SK-N-SH treated with all-trans-retinoic acid at 6 μM for 48 hours (cell line): ENCODE data around the gene GP2.

Source experiments
- ATAC-seq: fragments of 200-7000 bp; cut with Tn5 transposase; 3 replicates; pipeline ENCODE4 v1.9.1; 2020; ENCODE audit warnings: mild to moderate bottlenecking, moderate library complexity
- ARNTL ChIP-seq: fragments of 450-650 bp; formaldehyde crosslinking; IDR thresholded peaks from 2 replicates; pipeline ENCODE4 v1.5.0; 2020; ENCODE audit warnings: low read depth, mild to moderate bottlenecking, moderate library complexity, borderline replicate concordance
- BACH2 ChIP-seq: fragments of 250-450 bp; sonication (Bioruptor Pico); IDR thresholded peaks from 2 replicates; pipeline ENCODE4 v1.9.0; 2021; ENCODE audit warnings: mild to moderate bottlenecking, borderline replicate concordance
- CSDC2 ChIP-seq: fragments of 250-450 bp; sonication (Bioruptor Pico); IDR thresholded peaks from 2 replicates; pipeline ENCODE4 v1.5.0; 2020; ENCODE audit warnings: mild to moderate bottlenecking, moderate library complexity
- CSRNP3 ChIP-seq: fragments of 250-450 bp; sonication (Bioruptor Pico); IDR thresholded peaks from 2 replicates; pipeline ENCODE4 v1.5.1; 2021; ENCODE audit warnings: mild to moderate bottlenecking, moderate library complexity
- GLIS3 ChIP-seq: fragments of 250-450 bp; sonication (Bioruptor Pico); IDR thresholded peaks from 2 replicates; pipeline ENCODE4 v1.5.0; 2020; ENCODE audit warnings: mild to moderate bottlenecking, moderate library complexity
- ISL1 ChIP-seq: fragments of 250-450 bp; sonication (Bioruptor Pico); IDR thresholded peaks from 2 replicates; pipeline ENCODE4 v2.1.2; 2022; ENCODE audit warnings: mild to moderate bottlenecking, moderate library complexity
- OSR1 ChIP-seq: fragments of 250-450 bp; sonication (Bioruptor Pico); IDR thresholded peaks from 2 replicates; pipeline ENCODE4 v1.8.0; 2022; ENCODE audit warnings: moderate library complexity, mild to moderate bottlenecking, inconsistent platforms
- PATZ1 ChIP-seq: fragments of 250-450 bp; sonication (Bioruptor Pico); IDR thresholded peaks from 2 replicates; pipeline ENCODE4 v1.8.0; 2020; ENCODE audit warnings: mild to moderate bottlenecking, moderate library complexity, borderline replicate concordance
- POU6F1 ChIP-seq: fragments of 250-450 bp; sonication (Bioruptor Pico); IDR thresholded peaks from 2 replicates; pipeline ENCODE4 v1.8.0; 2021; ENCODE audit warnings: low read depth, mild to moderate bottlenecking, moderate library complexity, borderline replicate concordance
- PPARA ChIP-seq: fragments of 250-450 bp; sonication (Bioruptor Pico); IDR thresholded peaks from 2 replicates; pipeline ENCODE4 v1.5.0; 2020; ENCODE audit warnings: mild to moderate bottlenecking, borderline replicate concordance
- RARB ChIP-seq: fragments of 250-450 bp; sonication (Bioruptor Pico); IDR thresholded peaks from 2 replicates; pipeline ENCODE4 v1.8.0; 2021; ENCODE audit warnings: mild to moderate bottlenecking, moderate library complexity
- SNAI2 ChIP-seq: fragments of 250-450 bp; sonication (Bioruptor Pico); IDR thresholded peaks from 2 replicates; pipeline ENCODE4 v1.5.0; 2020; ENCODE audit warnings: mild to moderate bottlenecking, moderate library complexity
- TCF4 ChIP-seq: fragments of 250-450 bp; sonication (Bioruptor Pico); IDR thresholded peaks from 2 replicates; pipeline ENCODE4 v1.8.0; 2021; ENCODE audit warnings: mild to moderate bottlenecking, moderate library complexity, borderline replicate concordance
- TOX ChIP-seq: fragments of 250-450 bp; sonication (Bioruptor Pico); IDR thresholded peaks from 2 replicates; pipeline ENCODE4 v1.8.0; 2021; ENCODE audit warnings: mild to moderate bottlenecking, moderate library complexity, borderline replicate concordance
- TSHZ2 ChIP-seq: fragments of 250-450 bp; sonication (Bioruptor Pico); IDR thresholded peaks from 2 replicates; pipeline ENCODE4 v1.5.0; 2020; ENCODE audit warnings: mild to moderate bottlenecking, moderate library complexity
- ZFP3 ChIP-seq: fragments of 250-450 bp; sonication (Bioruptor Pico); IDR thresholded peaks from 2 replicates; pipeline ENCODE4 v1.5.0; 2020; ENCODE audit warnings: mild to moderate bottlenecking, moderate library complexity
- ZNF565 ChIP-seq: fragments of 450-650 bp; formaldehyde crosslinking; conservative IDR thresholded peaks from 2 replicates; pipeline ENCODE4 v1.5.0; 2020; ENCODE audit warnings: low read depth, mild to moderate bottlenecking, moderate library complexity
- ZNF70 ChIP-seq: fragments of 450-650 bp; formaldehyde crosslinking; IDR thresholded peaks from 2 replicates; pipeline ENCODE4 v1.5.0; 2020; ENCODE audit warnings: mild to moderate bottlenecking, moderate library complexity
- TF ChIP-seq, protein P1 (sequence below): fragments of 250-450 bp; sonication (Bioruptor Pico); IDR thresholded peaks from 2 replicates; pipeline ENCODE4 v1.5.1; 2020; ENCODE audit warnings: low read depth, mild to moderate bottlenecking, moderate library complexity

Gene GP2

GRCh38 chr16:20320592-20320991, 6.7 kb downstream of the GP2 start:
- no peak for ATAC-seq
- no peak for TF ChIP-seq TSHZ2
- TF ChIP-seq TOX (CRISPR knock-in tag) = no peak
- TF ChIP-seq PATZ1 = no peak
- TF ChIP-seq ZNF565 (CRISPR knock-in tag) = no peak
- TF ChIP-seq GLIS3 = no peak
- no peak for TF ChIP-seq CSDC2 (CRISPR knock-in tag)
- TF ChIP-seq ZNF70 = no peak
- no peak for TF ChIP-seq BACH2 (CRISPR knock-in tag)
- TF ChIP-seq ZFP3 (CRISPR knock-in tag) = no peak
- TF ChIP-seq ARNTL (CRISPR knock-in tag) = no peak
- TF ChIP-seq CSRNP3 = no peak
- TF ChIP-seq, protein P1, sequence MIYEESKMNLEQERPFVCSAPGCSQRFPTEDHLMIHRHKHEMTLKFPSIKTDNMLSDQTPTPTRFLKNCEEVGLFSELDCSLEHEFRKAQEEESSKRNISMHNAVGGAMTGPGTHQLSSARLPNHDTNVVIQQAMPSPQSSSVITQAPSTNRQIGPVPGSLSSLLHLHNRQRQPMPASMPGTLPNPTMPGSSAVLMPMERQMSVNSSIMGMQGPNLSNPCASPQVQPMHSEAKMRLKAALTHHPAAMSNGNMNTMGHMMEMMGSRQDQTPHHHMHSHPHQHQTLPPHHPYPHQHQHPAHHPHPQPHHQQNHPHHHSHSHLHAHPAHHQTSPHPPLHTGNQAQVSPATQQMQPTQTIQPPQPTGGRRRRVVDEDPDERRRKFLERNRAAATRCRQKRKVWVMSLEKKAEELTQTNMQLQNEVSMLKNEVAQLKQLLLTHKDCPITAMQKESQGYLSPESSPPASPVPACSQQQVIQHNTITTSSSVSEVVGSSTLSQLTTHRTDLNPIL (CRISPR knock-in tag) = no peak
- no peak for TF ChIP-seq POU6F1 (CRISPR knock-in tag)
- no peak for TF ChIP-seq ISL1 (CRISPR knock-in tag)
- TF ChIP-seq SNAI2 (CRISPR knock-in tag) = no peak
- no peak for TF ChIP-seq OSR1 (CRISPR knock-in tag)
- TF ChIP-seq PPARA (CRISPR knock-in tag) = no peak

DNA sequence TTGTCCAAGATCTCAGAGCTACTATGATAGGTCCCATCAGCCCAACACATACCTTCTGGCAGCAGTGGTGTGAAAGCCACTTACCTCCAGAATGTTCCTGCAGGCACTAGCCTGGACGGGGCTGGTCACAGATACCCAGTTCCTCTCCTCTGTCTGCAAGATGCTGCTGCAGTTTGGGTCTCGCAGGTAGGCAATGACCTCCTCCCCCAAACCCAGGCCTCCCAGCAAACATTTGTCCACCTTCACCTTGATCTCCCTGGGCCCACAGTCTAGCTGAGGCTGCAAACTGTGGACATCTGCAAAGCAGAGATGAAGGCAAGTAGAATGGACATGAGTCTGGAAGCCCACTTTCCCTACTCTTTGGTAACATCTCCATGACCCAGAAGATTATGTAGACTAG, 7.1 kb downstream of the GP2 start:
- no peak for TF ChIP-seq TOX (CRISPR knock-in tag)
- TF ChIP-seq TCF4 (CRISPR knock-in tag) = no peak
- TF ChIP-seq CSDC2 (CRISPR knock-in tag) = no peak
- TF ChIP-seq CSRNP3 = no peak
- TF ChIP-seq RARB (CRISPR knock-in tag) = no peak
- no peak for TF ChIP-seq SNAI2 (CRISPR knock-in tag)
- no peak for TF ChIP-seq ZNF565 (CRISPR knock-in tag)
- TF ChIP-seq PATZ1 = no peak
- TF ChIP-seq PPARA (CRISPR knock-in tag) = no peak
- TF ChIP-seq ARNTL (CRISPR knock-in tag) = no peak
- TF ChIP-seq, protein P1 (CRISPR knock-in tag) = no peak
- no peak for ATAC-seq
